Activated T-helper 1 cell treated with anti-CD3 and anti-CD28 coated beads, Interleukin-12 subunit alpha, Interleukin-12 subunit beta, Interleukin-2, Interleukin-4 antibody, amounts not matched to agents 30 ng/mL and 10 ng/mL and 1 ng/mL, durations not matched to agents 14 hours and 24 hours and 36 hours (primary cell): ENCODE data around the gene EZH1. TPM values are rescaled to one million over a fixed set of nuclear protein-coding genes. Genes with fewer than 3 reads are reported as not detected.

Experiments used
- DNase-seq: peaks from one replicate; pipeline ENCODE4 v3.0.0; 2021; ENCODE audit warnings: low spot score
- H3K27ac Mint-ChIP-seq: one replicate; pipeline ENCODE4 v1.8.0; 2021; ENCODE audit warnings: mild to moderate bottlenecking, mixed read lengths
- H3K27me3 Mint-ChIP-seq: one replicate; pipeline ENCODE4 v1.8.0; 2022; ENCODE audit warnings: mild to moderate bottlenecking, moderate library complexity, mixed read lengths; ENCODE audit not compliant: insufficient read depth
- H3K36me3 Mint-ChIP-seq: one replicate; pipeline ENCODE4 v1.8.0; 2021; ENCODE audit warnings: low read depth, mixed read lengths
- H3K4me1 Mint-ChIP-seq: one replicate; pipeline ENCODE4 v1.8.0; 2021; ENCODE audit warnings: low read depth, mixed read lengths
- H3K4me3 Mint-ChIP-seq: one replicate; pipeline ENCODE4 v1.8.0; 2021; ENCODE audit warnings: mild to moderate bottlenecking, moderate library complexity, mixed read lengths
- H3K9me3 Mint-ChIP-seq: one replicate; pipeline ENCODE4 v1.8.0; 2021; ENCODE audit warnings: mixed read lengths
- intact Hi-C: fragments of 100-400 bp; cut with micrococcal nuclease; formaldehyde crosslinking; loops from one replicate; pipeline ENCODE4 v1.15.1; 2024
- total RNA-seq: library from RNA; stranded (reverse); gene quantifications from 2 replicates; pipeline ENCODE4 v1.2.3, GENCODE V29; 2022

The EZH1 gene
- 35.6 and 40.0 TPM in 2 replicates for total RNA-seq

DNA sequence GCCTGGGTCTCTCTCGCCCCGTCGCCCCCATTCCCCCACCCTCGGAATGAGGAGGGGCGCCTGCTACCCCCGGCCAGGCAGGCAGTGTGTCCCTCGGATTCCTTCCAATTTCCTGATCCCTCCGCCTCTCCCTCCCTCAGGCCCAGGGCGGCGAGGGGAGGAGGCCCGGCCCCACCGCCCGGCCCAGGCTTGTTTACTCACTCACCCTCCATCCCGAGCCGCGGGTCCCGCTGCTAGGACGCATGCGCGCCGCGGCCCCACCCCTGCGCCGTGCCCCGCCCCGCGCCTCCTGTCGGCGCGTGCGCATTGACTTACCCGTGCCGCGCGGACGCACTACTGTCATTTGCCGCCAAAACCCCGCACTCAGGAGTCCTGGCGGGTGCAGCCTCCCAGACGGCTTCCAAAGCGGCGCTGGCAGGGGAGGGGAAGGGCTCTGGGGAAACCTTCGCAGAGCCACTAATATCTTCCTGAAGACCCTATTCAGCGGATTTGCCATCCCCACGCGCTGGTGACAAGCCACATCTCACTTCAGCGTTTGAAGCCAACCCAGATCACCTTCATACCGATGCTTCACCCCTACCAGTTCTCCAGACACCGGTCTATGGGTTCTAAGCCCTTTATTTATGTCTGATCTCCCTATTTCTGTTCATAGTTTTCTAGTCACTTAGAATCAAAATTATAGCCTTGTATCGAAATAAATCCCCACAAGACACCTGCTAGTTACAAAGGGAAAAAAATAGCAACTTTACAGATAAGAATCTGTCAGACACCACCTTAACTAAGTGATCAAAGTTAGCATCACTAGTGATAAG lies at the start of gene EZH1:
Gene EZH1, minus strand, starts transcription at position 235 of the 812 bp plus-strand sequence. CDS start 16,099 bp downstream, outside the sequence.
- Mint-ChIP-seq H3K9me3 (no peaks in the 10 kb centered on the region), H3K4me3 (peak within 1 kb of the TSS; percentile 91), H3K27ac (peak within 1 kb of the TSS; percentile 83), H3K27me3 (peaks cover 25% of the 10 kb centered on the region), H3K4me1 (peaks cover 15% of the 10 kb centered on the region), H3K36me3 (no peaks in the 10 kb centered on the region)
- intact Hi-C loops: loop anchor here (1.0 to 2.0 kb wide), 6 partner anchors 18 to 136 kb away; partner anchors contain the start of genes BECN1, RETREG3, TUBG1 and VPS25
- peak; percentile 93 for DNase-seq

GRCh38 chr17:42792545-42792944 lies 47.7 kb upstream of the EZH1 start:
- no peak overlapping the region for H3K4me3 Mint-ChIP-seq
- H3K27me3 Mint-ChIP-seq: peaks cover 17% of the 10 kb centered on the region
- peaks cover 8% of the 10 kb centered on the region for H3K4me1 Mint-ChIP-seq
- DNase-seq: no peak
- peaks cover 3% of the 10 kb centered on the region for H3K36me3 Mint-ChIP-seq
- H3K27ac Mint-ChIP-seq: no peak overlapping the region
- H3K9me3 Mint-ChIP-seq: no peaks in the 10 kb centered on the region
- intact Hi-C loops: no loop called here

- Mint-ChIP-seq H3K4me3 (no peak overlapping the region), H3K4me1 (peaks cover 5% of the 10 kb centered on the region), H3K9me3 (no peaks in the 10 kb centered on the region), H3K36me3 (peaks cover 3% of the 10 kb centered on the region), H3K27me3 (peaks cover 18% of the 10 kb centered on the region), H3K27ac (no peak overlapping the region)
- DNase-seq: no peak
- intact Hi-C loops: no loop called here
Measured at GRCh38 chr17:42791948-42792347, 47.1 kb upstream of the EZH1 start.

DNA sequence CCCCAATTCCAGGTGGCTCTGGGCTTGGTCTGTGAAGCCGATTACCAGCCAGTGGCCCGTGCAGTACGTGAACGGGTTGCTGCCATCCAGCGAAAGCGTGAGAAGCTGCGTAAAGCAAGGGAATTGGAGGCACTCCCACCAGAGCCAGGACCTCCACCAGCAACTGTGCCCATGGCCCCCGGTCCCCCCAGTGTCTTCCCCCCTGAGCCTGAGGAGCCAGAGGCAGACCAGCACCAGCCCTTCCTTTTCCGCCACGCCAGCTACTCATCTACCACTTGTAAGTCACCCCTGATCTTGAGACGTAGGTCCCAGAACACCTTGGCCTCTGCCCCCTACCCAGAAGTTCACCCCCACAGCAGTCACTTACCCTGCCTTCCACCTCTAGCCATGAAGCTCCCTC lies 42.4 kb upstream of the EZH1 start:
- no peak for DNase-seq
- peaks cover 4% of the 10 kb centered on the region for H3K36me3 Mint-ChIP-seq
- H3K9me3 Mint-ChIP-seq: no peaks in the 10 kb centered on the region
- peaks cover 56% of the 10 kb centered on the region for H3K27me3 Mint-ChIP-seq
- intact Hi-C loops: no loop called here
- H3K4me3 Mint-ChIP-seq: no peak overlapping the region
- no peak overlapping the region for H3K27ac Mint-ChIP-seq
- peaks cover 12% of the 10 kb centered on the region for H3K4me1 Mint-ChIP-seq

DNA sequence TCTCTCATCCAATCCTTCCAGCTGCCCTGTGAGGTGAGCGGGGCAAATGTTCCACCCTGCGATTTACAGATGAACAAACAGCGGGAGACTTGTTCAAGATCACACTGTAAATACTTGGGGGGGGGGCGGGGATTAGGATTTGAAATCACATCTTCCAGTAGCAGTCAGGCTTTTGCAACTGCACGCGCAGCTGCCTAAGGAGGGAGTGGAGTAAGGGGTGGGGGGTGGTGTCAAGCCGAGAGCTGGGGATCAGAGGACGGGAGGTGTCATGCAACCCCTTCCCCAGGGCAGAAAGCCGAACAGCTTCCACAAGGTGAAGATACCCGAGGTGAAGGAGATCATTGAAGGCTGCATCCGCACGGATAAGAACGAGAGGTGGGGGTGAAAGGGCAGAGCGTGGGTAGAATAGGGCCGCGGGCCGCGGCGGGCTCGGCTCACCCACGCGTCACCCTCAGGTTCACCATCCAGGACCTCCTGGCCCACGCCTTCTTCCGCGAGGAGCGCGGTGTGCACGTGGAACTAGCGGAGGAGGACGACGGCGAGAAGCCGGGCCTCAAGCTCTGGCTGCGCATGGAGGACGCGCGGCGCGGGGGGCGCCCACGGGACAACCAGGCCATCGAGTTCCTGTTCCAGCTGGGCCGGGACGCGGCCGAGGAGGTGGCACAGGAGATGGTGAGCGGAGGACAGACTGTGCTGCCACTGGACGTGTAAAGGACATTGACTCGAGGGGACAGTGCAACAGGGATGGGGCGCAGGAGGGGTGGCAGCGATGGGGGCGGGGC lies 40.2 kb upstream of the EZH1 start:
- DNase-seq: no peak
- Mint-ChIP-seq H3K27ac (no peak overlapping the region), H3K27me3 (peaks cover 68% of the 10 kb centered on the region), H3K4me3 (no peak overlapping the region), H3K9me3 (no peaks in the 10 kb centered on the region), H3K36me3 (peaks cover 6% of the 10 kb centered on the region), H3K4me1 (peaks cover 12% of the 10 kb centered on the region)
- intact Hi-C loops: loop anchor here (5.0 kb wide), 1 partner anchor 113 kb away; no protein-coding TSS in a partner anchor

DNA sequence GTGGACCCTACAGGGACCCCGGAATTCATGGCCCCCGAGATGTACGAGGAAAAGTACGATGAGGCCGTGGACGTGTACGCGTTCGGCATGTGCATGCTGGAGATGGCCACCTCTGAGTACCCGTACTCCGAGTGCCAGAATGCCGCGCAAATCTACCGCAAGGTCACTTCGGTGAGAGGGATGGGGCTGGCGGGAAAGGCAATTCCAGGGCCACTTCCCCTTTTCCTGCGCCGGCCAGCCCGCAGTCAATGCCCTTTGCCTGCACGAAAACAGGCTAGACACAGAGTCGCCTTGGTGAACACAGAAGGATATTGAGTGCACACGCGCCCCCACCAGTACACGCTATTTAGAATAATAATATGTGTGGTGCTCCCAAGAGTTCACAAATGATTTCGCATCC lies 39.6 kb upstream of the EZH1 start:
- Mint-ChIP-seq H3K4me1 (peaks cover 12% of the 10 kb centered on the region), H3K9me3 (no peaks in the 10 kb centered on the region)
- intact Hi-C loops: loop anchor here (5.0 kb wide), 1 partner anchor 112 kb away; no protein-coding TSS in a partner anchor

GRCh38 chr17:42783791-42784138 lies 38.9 kb upstream of the EZH1 start:
- Mint-ChIP-seq H3K4me1 (peaks cover 12% of the 10 kb centered on the region), H3K27ac (no peak overlapping the region), H3K27me3 (peaks cover 66% of the 10 kb centered on the region), H3K9me3 (no peaks in the 10 kb centered on the region), H3K4me3 (no peak overlapping the region), H3K36me3 (peaks cover 17% of the 10 kb centered on the region)
- DNase-seq: no peak
- intact Hi-C loops: loop anchor here (5.0 kb wide), 1 partner anchor 111 kb away; no protein-coding TSS in a partner anchor

More for the DNA sequence above, 39.6 kb upstream of the EZH1 start:
- no peak overlapping the region for H3K27ac Mint-ChIP-seq
- H3K36me3 Mint-ChIP-seq: peaks cover 12% of the 10 kb centered on the region
- peaks cover 71% of the 10 kb centered on the region for H3K27me3 Mint-ChIP-seq
- no peak overlapping the region for H3K4me3 Mint-ChIP-seq
- DNase-seq: no peak

GRCh38 chr17:42783062-42783790 lies 38.4 kb upstream of the EZH1 start:
- Mint-ChIP-seq H3K36me3 (peaks cover 23% of the 10 kb centered on the region), H3K27ac (no peak overlapping the region), H3K4me1 (peaks cover 12% of the 10 kb centered on the region), H3K4me3 (no peak overlapping the region), H3K9me3 (no peaks in the 10 kb centered on the region), H3K27me3 (peaks cover 63% of the 10 kb centered on the region)
- intact Hi-C loops: loop anchor here (5.0 kb wide), 1 partner anchor 111 kb away; no protein-coding TSS in a partner anchor
- DNase-seq: no peak

- H3K36me3 Mint-ChIP-seq: peaks cover 29% of the 10 kb centered on the region
- peaks cover 56% of the 10 kb centered on the region for H3K27me3 Mint-ChIP-seq
- no peak for DNase-seq
- peaks cover 12% of the 10 kb centered on the region for H3K4me1 Mint-ChIP-seq
- no peak overlapping the region for H3K4me3 Mint-ChIP-seq
- no peaks in the 10 kb centered on the region for H3K9me3 Mint-ChIP-seq
- H3K27ac Mint-ChIP-seq: no peak overlapping the region
- intact Hi-C loops: loop anchor here (5.0 kb wide), 1 partner anchor 110 kb away; no protein-coding TSS in a partner anchor
Measured at GRCh38 chr17:42782166-42783061, 37.6 kb upstream of the EZH1 start.

DNA sequence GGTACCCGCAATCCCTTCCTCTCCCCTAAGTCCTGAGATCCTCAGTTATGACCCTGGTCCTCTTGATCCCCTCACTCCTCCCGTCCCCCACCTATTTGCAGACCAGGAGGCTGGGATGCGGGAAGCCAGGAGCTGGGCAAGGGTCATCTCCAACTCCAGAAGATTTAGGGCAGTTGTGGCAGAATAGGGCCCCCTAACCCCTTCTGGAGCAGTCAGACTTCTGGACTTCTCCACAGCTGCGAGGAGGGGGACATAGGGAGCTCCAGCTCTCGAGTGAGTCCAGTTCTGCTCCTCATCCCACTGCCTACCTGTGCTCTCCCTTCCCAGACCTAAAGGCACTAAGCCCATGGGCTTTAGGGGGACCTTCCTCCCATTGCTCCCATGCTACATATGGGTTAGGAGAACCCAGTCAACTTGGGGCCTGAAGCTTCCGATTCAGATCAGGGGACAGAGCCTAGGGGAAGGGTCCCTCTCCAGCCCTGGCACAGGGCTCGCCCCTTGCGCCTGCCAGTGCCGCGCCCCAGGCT lies 36.9 kb upstream of the EZH1 start:
- intact Hi-C loops: loop anchor here (5.0 kb wide), 1 partner anchor 109 kb away; no protein-coding TSS in a partner anchor
- no peak for DNase-seq
- Mint-ChIP-seq H3K4me3 (no peak overlapping the region), H3K4me1 (peaks cover 12% of the 10 kb centered on the region), H3K36me3 (peaks cover 32% of the 10 kb centered on the region), H3K9me3 (no peaks in the 10 kb centered on the region), H3K27ac (no peak overlapping the region), H3K27me3 (peaks cover 56% of the 10 kb centered on the region)

DNA sequence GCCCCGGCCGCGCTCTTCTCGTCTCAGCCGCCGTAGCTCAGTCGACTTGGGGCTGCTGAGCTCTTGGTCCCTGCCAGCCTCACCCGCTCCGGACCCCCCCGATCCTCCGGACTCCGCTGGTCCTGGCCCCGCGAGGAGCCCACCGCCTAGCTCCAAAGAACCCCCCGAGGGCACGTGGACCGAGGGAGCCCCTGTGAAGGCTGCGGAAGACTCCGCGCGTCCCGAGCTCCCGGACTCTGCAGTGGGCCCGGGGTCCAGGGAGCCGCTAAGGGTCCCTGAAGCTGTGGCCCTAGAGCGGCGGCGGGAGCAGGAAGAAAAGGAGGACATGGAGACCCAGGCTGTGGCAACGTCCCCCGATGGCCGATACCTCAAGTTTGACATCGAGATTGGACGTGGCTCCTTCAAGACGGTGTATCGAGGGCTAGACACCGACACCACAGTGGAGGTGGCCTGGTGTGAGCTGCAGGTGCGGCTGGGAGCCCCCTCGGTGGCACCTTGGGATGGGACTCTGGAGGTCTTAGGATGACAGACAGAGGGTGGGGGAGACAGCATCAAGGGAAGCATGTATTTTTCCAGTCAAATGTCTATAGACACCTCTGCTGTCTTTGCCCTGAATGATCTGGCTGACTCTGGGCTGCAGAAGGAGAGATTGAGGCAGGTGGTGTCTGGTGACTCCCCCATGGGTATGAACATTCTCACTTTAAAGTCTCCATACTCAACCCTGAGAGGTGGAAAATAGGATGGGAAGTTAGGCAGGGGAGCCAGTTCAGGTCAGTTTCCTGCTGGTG lies 36.2 kb upstream of the EZH1 start:
- H3K9me3 Mint-ChIP-seq: no peaks in the 10 kb centered on the region
- DNase-seq: no peak
- H3K4me3 Mint-ChIP-seq: no peak overlapping the region
- intact Hi-C loops: loop anchor here (5.0 kb wide), 1 partner anchor 109 kb away; no protein-coding TSS in a partner anchor
- peaks cover 50% of the 10 kb centered on the region for H3K27me3 Mint-ChIP-seq
- H3K4me1 Mint-ChIP-seq: peaks cover 12% of the 10 kb centered on the region
- peaks cover 35% of the 10 kb centered on the region for H3K36me3 Mint-ChIP-seq
- no peak overlapping the region for H3K27ac Mint-ChIP-seq
